T1000 (cell line): Measurements from ENCODE around the gene CD74.

ENCODE experiments used
- DNase-seq: peaks from one replicate; lab custom pipeline; 2025; ENCODE audit warnings: mixed read lengths; lab: John Stamatoyannopoulos, UW

The CD74 gene

DNA sequence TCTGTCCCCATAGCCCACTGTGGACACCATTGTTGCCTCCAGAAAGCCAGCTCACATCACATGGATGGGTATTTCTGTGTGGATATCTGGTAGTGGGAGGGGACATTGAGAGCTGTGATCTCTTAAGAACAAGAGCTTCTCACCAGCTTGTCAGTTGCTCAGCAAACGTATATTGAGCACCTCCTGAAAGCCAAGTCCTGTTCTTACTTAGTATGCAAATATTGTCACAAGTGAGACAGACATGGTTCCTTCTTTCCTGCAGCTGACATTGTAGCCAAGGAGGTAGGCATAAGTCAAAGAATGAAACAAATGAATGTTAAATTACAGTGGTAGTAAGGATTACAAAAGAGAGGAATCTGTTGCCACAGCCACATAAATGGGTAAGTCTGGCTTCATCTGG lies 51.4 kb downstream of the CD74 start:
- DNase-seq: no peak

DNA sequence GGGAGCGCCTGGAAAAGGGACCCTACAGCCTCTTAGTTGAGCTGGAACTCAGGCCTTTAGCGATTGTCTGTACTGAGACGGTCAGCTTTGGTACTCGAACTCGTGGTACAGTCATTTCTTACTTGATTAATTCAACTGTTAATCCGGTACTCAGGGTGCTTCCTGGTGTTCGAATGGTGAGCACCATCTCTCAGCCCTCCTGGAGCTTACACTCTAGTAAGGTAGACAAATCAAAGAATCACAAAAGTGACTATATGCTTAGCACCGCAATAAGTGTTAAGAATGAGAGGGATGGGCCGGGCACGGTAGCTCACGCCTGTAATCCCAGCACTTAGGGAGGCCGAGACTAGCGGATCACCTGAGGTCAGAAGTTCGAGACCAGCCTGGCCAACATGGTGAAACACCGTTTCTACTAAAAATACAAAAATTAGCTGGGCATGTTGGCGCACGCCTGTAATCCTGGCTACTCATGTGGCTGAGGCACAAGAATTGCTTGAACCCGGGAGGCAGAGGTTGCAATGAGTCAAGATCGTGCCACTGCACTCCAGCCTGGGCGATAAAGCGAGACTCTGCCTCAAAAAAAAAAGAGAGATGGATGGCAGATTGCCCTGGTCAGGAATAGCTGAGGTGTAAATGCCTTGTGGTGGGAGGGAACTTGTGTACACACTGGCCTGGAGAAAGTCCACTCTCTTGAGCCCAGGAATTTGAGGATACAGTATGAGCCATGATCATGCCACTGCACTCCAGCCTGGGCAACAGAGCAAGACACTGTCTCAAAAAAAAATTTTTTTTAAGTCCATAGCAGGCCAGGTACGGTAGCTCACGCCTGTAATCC lies 54.2 kb downstream of the CD74 start:
- DNase-seq: no peak

DNA sequence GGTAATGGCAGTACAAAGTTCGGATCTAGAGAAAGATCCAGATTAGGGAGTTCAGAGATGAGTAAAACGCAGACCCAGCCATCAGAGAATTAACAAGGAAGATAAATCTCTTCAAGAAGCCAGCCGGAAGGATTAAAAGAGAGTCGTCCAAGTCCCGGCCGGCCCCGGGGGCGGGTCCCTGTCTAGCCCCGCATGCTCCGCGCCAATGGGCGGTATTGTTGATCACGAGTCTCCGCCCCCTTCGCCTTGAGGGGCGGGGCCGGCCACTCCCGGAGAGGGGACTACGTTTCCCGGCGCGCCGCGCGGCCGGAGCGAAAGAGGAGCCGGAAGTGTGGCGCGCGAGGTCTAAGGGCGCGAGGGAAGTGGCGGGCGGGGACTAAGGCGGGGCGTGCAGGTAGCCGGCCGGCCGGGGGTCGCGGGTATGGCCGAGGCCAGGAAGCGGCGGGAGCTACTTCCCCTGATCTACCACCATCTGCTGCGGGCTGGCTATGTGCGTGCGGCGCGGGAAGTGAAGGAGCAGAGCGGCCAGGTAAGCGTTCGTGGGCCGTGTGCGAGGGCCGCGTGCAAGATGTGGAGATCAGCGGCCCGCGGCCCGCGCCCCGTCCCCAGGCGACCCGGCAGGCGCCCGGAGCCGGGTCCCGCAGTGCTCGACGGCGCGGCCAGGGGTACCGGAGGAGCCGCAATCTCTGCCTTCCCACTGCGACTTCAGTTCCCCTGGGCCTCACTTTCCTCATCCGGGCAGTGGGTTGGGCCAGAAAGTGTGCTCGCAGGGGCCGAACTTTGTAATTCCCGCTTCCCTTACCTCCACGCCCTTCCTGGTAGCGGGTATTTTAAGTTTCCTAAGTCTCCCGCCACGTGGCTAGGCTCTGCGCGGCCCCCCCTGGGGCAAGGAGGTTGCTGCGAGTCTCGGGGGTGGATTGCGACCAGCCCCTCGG lies 55.1 kb downstream of the CD74 start, which contains the start of gene TCOF1:
Gene TCOF1 (plus strand): TSS at position 372 of the 935 bp plus-strand sequence. CDS start 50 bp downstream, at position 422.
- DNase-seq: peak; percentile 90

DNA sequence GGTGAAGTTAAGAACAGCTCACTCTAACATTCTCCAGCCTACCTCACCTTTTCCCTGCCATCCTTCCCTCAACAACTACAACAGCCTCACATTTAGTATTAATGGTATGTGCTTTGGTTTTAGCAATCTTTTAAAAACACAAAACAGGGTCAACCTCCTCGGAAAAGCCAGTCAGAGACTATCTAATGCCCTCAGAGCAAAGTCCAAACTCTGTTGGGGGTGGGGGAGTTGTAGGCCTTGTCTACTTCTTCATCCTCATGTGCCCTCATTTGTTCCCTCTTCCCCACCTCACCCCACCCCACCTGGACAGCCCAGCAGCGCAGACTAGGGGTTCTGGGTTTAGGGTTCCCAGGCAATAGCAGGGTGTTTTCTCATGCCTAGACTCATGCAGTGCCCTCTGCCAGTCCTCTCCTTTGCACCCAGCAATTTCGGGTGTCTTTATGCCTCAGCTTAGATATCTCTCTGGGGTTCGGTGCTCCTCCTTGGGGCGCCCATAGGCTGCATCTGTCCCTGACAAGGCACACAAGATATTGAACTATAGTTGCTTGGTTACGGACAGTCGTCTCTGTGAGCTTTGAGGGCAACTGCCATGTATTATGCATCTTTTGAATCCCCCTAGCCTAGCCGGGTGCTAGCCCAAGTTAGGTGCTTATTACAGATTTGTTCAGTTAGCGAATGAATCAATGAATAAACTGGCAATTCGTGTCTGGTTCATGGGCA lies 56.0 kb downstream of the CD74 start:
- no peak for DNase-seq

DNA sequence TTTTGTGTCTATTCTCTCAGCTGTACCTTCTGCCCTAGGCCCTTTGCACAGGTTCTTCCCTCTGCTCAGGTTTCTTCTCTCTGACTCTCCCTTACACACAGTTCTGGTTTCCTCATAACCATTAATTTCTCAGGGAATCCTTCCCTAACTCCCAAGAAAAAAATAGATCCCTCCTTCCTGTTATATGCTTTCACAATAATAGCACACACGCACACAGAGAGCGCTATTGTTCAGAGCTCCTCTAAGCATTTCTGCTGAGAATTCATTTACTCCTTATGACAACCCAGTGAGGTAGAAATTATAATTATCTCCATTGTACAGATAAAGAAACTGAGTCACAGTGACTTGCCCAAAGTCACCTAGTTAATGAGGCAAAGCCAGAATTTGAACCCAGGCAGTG lies 56.9 kb downstream of the CD74 start:
- no peak for DNase-seq

DNA sequence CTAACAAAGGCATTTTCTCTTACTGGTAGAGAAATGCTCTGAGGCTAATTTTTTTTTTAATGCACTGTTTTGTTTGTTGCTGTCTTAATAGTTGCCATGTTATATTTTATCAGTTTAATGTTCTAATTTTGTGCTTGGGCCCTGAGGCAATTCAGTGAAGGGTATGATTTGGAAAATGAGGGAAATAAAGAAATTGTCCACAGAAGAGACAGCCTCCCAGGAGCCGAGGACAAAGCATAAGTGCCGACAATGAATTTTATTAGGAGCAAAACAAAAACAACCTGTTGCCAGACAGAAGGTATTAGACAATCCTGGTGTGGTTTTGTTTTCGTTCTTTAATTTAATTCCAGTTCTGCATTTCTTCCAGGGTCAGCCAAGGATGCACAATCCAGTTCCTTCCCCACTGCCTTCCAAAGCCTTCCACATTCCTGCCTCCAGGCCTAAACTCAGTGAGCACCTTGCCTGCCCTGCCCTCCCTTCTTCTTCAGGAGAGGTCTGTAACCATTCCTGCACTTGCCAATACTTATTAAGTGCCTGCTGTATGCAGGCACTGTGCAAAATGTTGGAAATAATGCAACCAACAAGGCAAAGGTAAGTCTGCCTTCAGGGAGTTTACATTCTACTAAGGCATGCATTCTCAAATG lies 59.6 kb downstream of the CD74 start:
- no peak for DNase-seq

DNA sequence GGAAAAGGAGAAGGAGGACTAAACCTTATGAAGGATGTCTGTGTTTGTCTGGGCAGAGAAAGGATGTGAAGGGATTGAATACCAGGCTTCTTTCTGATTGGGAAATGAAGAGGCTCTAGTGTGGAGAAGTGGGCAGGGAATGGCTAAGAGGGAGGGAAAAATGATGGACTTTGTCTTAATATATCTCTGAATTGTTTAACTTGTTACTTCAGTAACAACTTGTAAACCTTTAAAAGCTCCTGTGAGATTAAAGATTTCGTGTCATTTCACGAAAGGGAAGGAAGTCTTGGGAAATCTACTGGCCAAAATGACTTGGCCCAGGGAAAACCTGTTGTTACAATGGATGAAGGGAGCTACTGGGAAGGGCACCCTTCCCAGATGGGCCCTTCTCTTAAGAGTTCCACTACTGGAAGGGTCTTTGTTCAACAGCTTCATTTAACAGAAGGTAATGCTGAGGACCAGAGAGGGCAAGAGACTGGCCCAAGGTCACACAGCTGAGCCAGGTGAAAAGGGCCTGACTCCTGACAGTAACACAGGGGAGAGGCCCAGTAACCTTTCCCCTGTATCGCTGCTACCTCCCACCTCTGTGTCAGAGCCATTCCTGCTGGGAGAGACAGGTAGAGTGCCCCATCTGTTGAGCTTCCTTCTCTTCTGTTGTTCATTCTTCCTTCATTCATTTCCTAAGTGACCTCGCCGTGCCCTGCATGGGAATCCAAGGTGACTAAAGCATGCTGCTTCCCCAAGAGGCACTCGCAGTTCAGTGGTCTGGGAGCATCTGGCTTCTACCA lies 60.3 kb downstream of the CD74 start:
- no peak for DNase-seq
